Keratinocyte (primary cell): ENCODE results near the gene MAD1L1. TPM values are rescaled to one million over a fixed set of nuclear protein-coding genes. Genes with fewer than 3 reads are reported as not detected.

Experiments
- DNase-seq: peaks from one replicate; pipeline ENCODE4 v3.0.0-alpha.2; 2011; ENCODE audit warnings: low read depth, missing footprints, low spot score
- FAIRE-seq: peaks from 2 replicates; lab custom pipeline; 2011; peaks lifted over from hg19 to GRCh38; lab: Jason Lieb, UNC
- H2AFZ ChIP-seq: 2 replicates; pipeline ENCODE4 v1.6.0; 2012; ENCODE audit warnings: low read length, control low read depth, inconsistent platforms; ENCODE audit not compliant: control insufficient read depth
- H3K27ac ChIP-seq: 2 replicates; pipeline ENCODE4 v1.5.1; 2011; ENCODE audit warnings: low read length; ENCODE audit not compliant: control insufficient read depth, insufficient read depth
- H3K27me3 ChIP-seq: 3 replicates; pipeline ENCODE4 v1.6.0; 2011; ENCODE audit warnings: low read length; ENCODE audit not compliant: control insufficient read depth, insufficient read depth; ENCODE audit errors: extremely low read depth
- H3K36me3 ChIP-seq, 2 experiments: 2 replicates in 1 of 2; 3 replicates in 1 of 2; pipeline ENCODE4 v1.5.1; 2011; ENCODE audit warnings: low read length in 2 of 2, mild to moderate bottlenecking in 1 of 2; ENCODE audit not compliant: control insufficient read depth in 2 of 2, insufficient read depth in 2 of 2; ENCODE audit errors: extremely low read depth in 1 of 2
- H3K4me1 ChIP-seq: 3 replicates; pipeline ENCODE4 v1.5.1; 2011; ENCODE audit warnings: low read length; ENCODE audit not compliant: control insufficient read depth, insufficient read depth; ENCODE audit errors: extremely low read depth
- H3K4me2 ChIP-seq: 3 replicates; pipeline ENCODE4 v1.6.0; 2011; ENCODE audit warnings: low read depth, low read length; ENCODE audit not compliant: control insufficient read depth, insufficient read depth; ENCODE audit errors: extremely low read depth
- H3K4me3 ChIP-seq, 3 experiments: fragments of 200-600 bp in 1 of 3; sonication (generic) in 1 of 3; 2 replicates in 2 of 3; 3 replicates in 1 of 3; pipeline ENCODE4 v1.5.1; 2011 to 2016; ENCODE audit warnings: low read length in 3 of 3, mild to moderate bottlenecking in 3 of 3, control low read depth in 2 of 3, inconsistent platforms in 1 of 3, low read depth in 1 of 3, mixed read lengths in 1 of 3, mixed run types in 1 of 3, moderate library complexity in 1 of 3; ENCODE audit not compliant: control insufficient read depth in 2 of 3, insufficient read depth in 2 of 3; ENCODE audit errors: extremely low read depth in 1 of 3
- H3K79me2 ChIP-seq: 2 replicates; pipeline ENCODE4 v1.6.0; 2012; ENCODE audit warnings: low read length; ENCODE audit not compliant: control insufficient read depth, insufficient read depth
- H3K9ac ChIP-seq: 3 replicates; pipeline ENCODE4 v1.6.0; 2011; ENCODE audit warnings: low read length; ENCODE audit not compliant: control insufficient read depth, insufficient read depth; ENCODE audit errors: extremely low read depth
- H3K9me1 ChIP-seq: 3 replicates; pipeline ENCODE4 v1.6.0; 2011; ENCODE audit warnings: low read length; ENCODE audit not compliant: control insufficient read depth, insufficient read depth; ENCODE audit errors: extremely low read depth
- H3K9me3 ChIP-seq: 2 replicates; pipeline ENCODE4 v1.5.1; 2012; ENCODE audit warnings: low read depth, low read length; ENCODE audit not compliant: control insufficient read depth
- H4K20me1 ChIP-seq: 3 replicates; pipeline ENCODE4 v1.6.0; 2011; ENCODE audit warnings: low read length; ENCODE audit not compliant: control insufficient read depth, insufficient read depth; ENCODE audit errors: extremely low read depth
- CTCF ChIP-seq, 3 experiments: IDR thresholded peaks in 1 of 3; conservative IDR thresholded peaks in 1 of 3; optimal IDR thresholded peaks in 1 of 3; 2 replicates in 2 of 3; 3 replicates in 1 of 3; pipeline versions ENCODE3 to v1.5.1; 2011; ENCODE audit warnings: low read length in 3 of 3, mild to moderate bottlenecking in 3 of 3, moderate library complexity in 2 of 3, control low read depth in 1 of 3, inconsistent platforms in 1 of 3; ENCODE audit not compliant: insufficient read depth in 2 of 3; ENCODE audit errors: extremely low read depth in 1 of 3
- EZH2 ChIP-seq: IDR thresholded peaks from one replicate; pipeline ENCODE4 v1.6.1; 2012; ENCODE audit warnings: inconsistent platforms, mild to moderate bottlenecking, low read length, moderate library complexity
- dilution Hi-C: fragments of 300-500 bp; cut with MboI; formaldehyde crosslinking; loops from one replicate; pipeline ENCODE4 v1.7.0; 2020; ENCODE audit warnings: low sequenced_read_pairs; ENCODE audit not compliant: extremely low pct_ligation_motif_present
- polyA plus RNA-seq, 5 experiments: library from polyadenylated mRNA; depleted of rRNA in 3 of 5; stranded (reverse) in 3 of 5; stranded (forward) in 1 of 5; unstranded in 1 of 5; fragments of >200 nt; gene quantifications; 1 replicate in 1 of 5; 2 replicates in 3 of 5; 3 replicates in 1 of 5; pipeline versions ENCODE4 v1.2.1 to v1.2.3, GENCODE V29; 2011 to 2012; ENCODE audit warnings: missing spikeins in 2 of 5, low read depth in 1 of 5, low replicate concordance in 1 of 5

The MAD1L1 gene
- polyA plus RNA-seq, 1 donor (not counting 4 experiments of a cell fraction or from before 2014, with no cell fraction given) = 18.0 TPM

DNA sequence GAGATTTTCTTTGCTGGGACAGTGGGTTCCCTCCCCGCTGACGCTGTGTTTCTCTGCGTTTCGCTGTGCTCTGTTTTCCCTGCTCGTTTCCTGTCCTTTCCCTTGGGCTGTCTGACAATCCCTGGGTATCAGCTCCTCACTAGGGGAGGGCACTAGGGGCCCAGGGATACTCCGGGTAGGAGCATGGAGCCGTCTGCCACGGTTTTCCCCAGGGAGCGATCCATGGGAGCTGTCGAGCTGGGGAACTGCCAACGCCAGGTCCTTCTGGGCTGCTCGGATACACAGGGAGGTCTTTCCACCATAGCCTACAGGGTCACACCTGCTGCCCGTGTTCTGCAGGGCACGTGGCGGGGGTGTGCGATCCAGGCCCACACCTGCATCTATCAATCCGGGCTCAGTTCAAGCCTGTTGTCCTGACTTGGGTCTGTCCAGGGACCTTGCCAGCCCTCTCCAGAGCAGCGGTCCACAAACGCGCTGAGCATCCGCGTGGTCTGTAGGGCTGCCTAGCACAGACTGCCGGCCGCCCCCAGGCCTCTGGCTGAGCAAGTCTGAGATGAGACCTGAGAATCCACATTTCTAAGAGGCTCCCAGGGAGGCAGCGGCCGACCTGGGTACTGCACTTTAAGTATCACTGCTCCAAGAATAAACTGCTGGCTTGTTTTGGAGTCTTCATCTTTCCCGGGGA is 299.5 kb downstream of the MAD1L1 start:
- TF ChIP-seq CTCF (optimal IDR thresholded peaks at IDR 0.05 in 1 of 3, IDR thresholded peaks at IDR 0.05 in 1 of 3, conservative IDR thresholded peaks at IDR 0.05 in 1 of 3; ENCODE audit: extremely low read depth in 1 of 3, insufficient read depth in 2 of 3, low read length in 3 of 3) (no peak), EZH2 (no peak)
- Histone ChIP-seq H3K4me1 (no peaks in the 10 kb centered on the region), H3K36me3 (peaks cover 0 to 1% of the 10 kb centered on the region in 2 experiments), H3K4me2 (no peak overlapping the region), H3K27ac (no peak overlapping the region), H3K27me3 (no peaks in the 10 kb centered on the region), H4K20me1 (no peaks in the 10 kb centered on the region), H3K4me3 (no peak overlapping the region), H3K79me2 (no peaks in the 10 kb centered on the region), H3K9ac (no peak overlapping the region), H2AFZ (no peak overlapping the region), H3K9me3 (no peaks in the 10 kb centered on the region), H3K9me1 (peaks cover 2% of the 10 kb centered on the region)
- FAIRE-seq (no peak), DNase-seq (no peak)
- dilution Hi-C loops = no loop called here

- H3K4me1 ChIP-seq = no peaks in the 10 kb centered on the region
- H3K27ac ChIP-seq = no peak overlapping the region
- H3K9me3 ChIP-seq = no peaks in the 10 kb centered on the region
- no peaks in the 10 kb centered on the region for H4K20me1 ChIP-seq
- dilution Hi-C loops = no loop called here
- H2AFZ ChIP-seq = no peak overlapping the region
- DNase-seq (no peak), FAIRE-seq (no peak)
- H3K9ac ChIP-seq = no peak overlapping the region
- no peak overlapping the region for H3K4me2 ChIP-seq
- H3K27me3 ChIP-seq = no peaks in the 10 kb centered on the region
- H3K36me3 ChIP-seq = peaks cover 0 to 1% of the 10 kb centered on the region in 2 experiments
- no peaks in the 10 kb centered on the region for H3K79me2 ChIP-seq
- peaks cover 2% of the 10 kb centered on the region for H3K9me1 ChIP-seq
- TF ChIP-seq EZH2 = no peak
- no peak for TF ChIP-seq CTCF (optimal IDR thresholded peaks at IDR 0.05 in 1 of 3, IDR thresholded peaks at IDR 0.05 in 1 of 3, conservative IDR thresholded peaks at IDR 0.05 in 1 of 3; ENCODE audit: extremely low read depth in 1 of 3, insufficient read depth in 2 of 3, low read length in 3 of 3)
- no peak overlapping the region for H3K4me3 ChIP-seq
These were observed 300.8 kb downstream of the MAD1L1 start for GRCh38 chr7:1931951-1932270.
